Neural progenitor cell (in vitro differentiated cells): ENCODE data around the gene MGLL. TPM values are rescaled to one million over a fixed set of nuclear protein-coding genes. Genes with fewer than 3 reads are reported as not detected.

Source experiments
- DNase-seq: peaks from one replicate; pipeline ENCODE4 v3.0.0-alpha.2; 2016; ENCODE audit warnings: low spot score
- H2AFZ ChIP-seq: fragments of 200-600 bp; sonication (generic); replicated peaks from 2 replicates; pipeline ENCODE4 v1.6.1; 2016; ENCODE audit warnings: antibody characterized with exemption
- H3F3A ChIP-seq: fragments of 200-600 bp; sonication (generic); 2 replicates; pipeline ENCODE4 v1.6.1; 2016; ENCODE audit warnings: antibody characterized with exemption, low read depth
- H3K27ac ChIP-seq: fragments of 200-600 bp; sonication (generic); 2 replicates; pipeline ENCODE4 v1.5.1; 2016; ENCODE audit warnings: mild to moderate bottlenecking
- H3K27me3 ChIP-seq: fragments of 200-600 bp; sonication (generic); 2 replicates; pipeline ENCODE4 v1.6.1; 2016; ENCODE audit warnings: mild to moderate bottlenecking, moderate library complexity
- H3K36me3 ChIP-seq: fragments of 200-600 bp; sonication (generic); 2 replicates; pipeline ENCODE4 v1.5.1; 2016
- H3K4me1 ChIP-seq: fragments of 200-600 bp; sonication (generic); 2 replicates; pipeline ENCODE4 v1.6.1; 2016; ENCODE audit warnings: mixed run types
- H3K4me2 ChIP-seq: fragments of 200-600 bp; sonication (generic); 2 replicates; pipeline ENCODE4 v1.6.1; 2016
- H3K4me3 ChIP-seq: fragments of 200-600 bp; sonication (generic); 2 replicates; pipeline ENCODE4 v1.5.1; 2016
- H3K79me2 ChIP-seq: fragments of 200-600 bp; sonication (generic); 2 replicates; pipeline ENCODE4 v1.6.1; 2016; ENCODE audit warnings: low read depth
- H3K9ac ChIP-seq: fragments of 200-600 bp; sonication (generic); 2 replicates; pipeline ENCODE4 v1.6.1; 2016
- H3K9me3 ChIP-seq: fragments of 200-600 bp; sonication (generic); 2 replicates; pipeline ENCODE4 v1.5.1; 2016; ENCODE audit warnings: low read depth
- H4K20me1 ChIP-seq: fragments of 200-600 bp; sonication (generic); 2 replicates; pipeline ENCODE4 v1.6.1; 2016; ENCODE audit warnings: low read depth
- H3K27ac Mint-ChIP-seq: 3 replicates; pipeline ENCODE4 v1.8.0; 2021; ENCODE audit warnings: mixed read lengths
- H3K27me3 Mint-ChIP-seq: 2 replicates; pipeline ENCODE4 v1.8.0; 2022; ENCODE audit warnings: low read depth, mild to moderate bottlenecking, inconsistent platforms, moderate library complexity, mixed read lengths; ENCODE audit not compliant: insufficient read depth
- H3K36me3 Mint-ChIP-seq: 3 replicates; pipeline ENCODE4 v1.8.0; 2021; ENCODE audit warnings: mixed read lengths
- H3K4me1 Mint-ChIP-seq: 3 replicates; pipeline ENCODE4 v1.8.0; 2021; ENCODE audit warnings: mixed read lengths
- H3K4me3 Mint-ChIP-seq: 3 replicates; pipeline ENCODE4 v1.8.0; 2021; ENCODE audit warnings: mild to moderate bottlenecking, moderate library complexity, mixed read lengths
- H3K9me3 Mint-ChIP-seq: 3 replicates; pipeline ENCODE4 v1.8.0; 2020; ENCODE audit warnings: mixed read lengths
- EZH2 ChIP-seq: fragments of 200-600 bp; sonication (generic); IDR thresholded peaks from 2 replicates; pipeline ENCODE4 v1.6.1; 2017; ENCODE audit warnings: antibody characterized with exemption, mild to moderate bottlenecking, moderate library complexity
- EZH2phosphoT487 ChIP-seq: fragments of 200-600 bp; sonication (generic); IDR thresholded peaks from 2 replicates; pipeline ENCODE4 v1.6.1; 2017; ENCODE audit warnings: antibody characterized with exemption
- total RNA-seq: library from RNA; depleted of rRNA; stranded (reverse); fragments of >200 nt; gene quantifications from 2 replicates; pipeline ENCODE4 v1.2.3, GENCODE V29; 2015; ENCODE audit warnings: low replicate concordance
- TF ChIP-seq, protein P1 (sequence below): fragments of 200-600 bp; sonication (generic); IDR thresholded peaks from 2 replicates; pipeline ENCODE4 v1.5.1; 2017; ENCODE audit warnings: antibody characterized with exemption, mild to moderate bottlenecking

The MGLL gene
- total RNA-seq, 1 donor from 2014 or later = 0.15 TPM

DNA sequence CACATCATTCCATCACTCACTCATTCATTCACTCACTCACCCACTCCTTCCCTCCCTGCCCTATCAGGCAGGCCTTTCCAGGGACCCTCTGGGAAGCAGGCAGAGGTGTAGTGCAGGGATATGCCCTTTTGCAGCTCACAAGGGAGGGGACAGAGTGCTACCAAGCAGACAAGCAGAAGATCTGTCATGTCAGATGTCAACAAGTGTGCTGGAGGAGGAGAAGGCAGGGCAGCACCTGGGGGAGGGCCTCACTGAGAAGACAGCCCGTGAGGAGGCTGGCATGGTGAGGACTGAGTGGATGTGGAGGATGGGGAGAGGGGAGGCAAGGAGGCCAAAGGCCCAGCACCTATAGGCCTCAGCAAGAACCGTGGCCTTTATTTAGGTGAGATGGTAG lies 134.3 kb downstream of the MGLL start:
- TF ChIP-seq EZH2phosphoT487 = no peak
- TF ChIP-seq, protein P1, sequence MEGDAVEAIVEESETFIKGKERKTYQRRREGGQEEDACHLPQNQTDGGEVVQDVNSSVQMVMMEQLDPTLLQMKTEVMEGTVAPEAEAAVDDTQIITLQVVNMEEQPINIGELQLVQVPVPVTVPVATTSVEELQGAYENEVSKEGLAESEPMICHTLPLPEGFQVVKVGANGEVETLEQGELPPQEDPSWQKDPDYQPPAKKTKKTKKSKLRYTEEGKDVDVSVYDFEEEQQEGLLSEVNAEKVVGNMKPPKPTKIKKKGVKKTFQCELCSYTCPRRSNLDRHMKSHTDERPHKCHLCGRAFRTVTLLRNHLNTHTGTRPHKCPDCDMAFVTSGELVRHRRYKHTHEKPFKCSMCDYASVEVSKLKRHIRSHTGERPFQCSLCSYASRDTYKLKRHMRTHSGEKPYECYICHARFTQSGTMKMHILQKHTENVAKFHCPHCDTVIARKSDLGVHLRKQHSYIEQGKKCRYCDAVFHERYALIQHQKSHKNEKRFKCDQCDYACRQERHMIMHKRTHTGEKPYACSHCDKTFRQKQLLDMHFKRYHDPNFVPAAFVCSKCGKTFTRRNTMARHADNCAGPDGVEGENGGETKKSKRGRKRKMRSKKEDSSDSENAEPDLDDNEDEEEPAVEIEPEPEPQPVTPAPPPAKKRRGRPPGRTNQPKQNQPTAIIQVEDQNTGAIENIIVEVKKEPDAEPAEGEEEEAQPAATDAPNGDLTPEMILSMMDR = no peak
- TF ChIP-seq EZH2 = no peak
- H3K4me3 ChIP-seq = no peak overlapping the region
- H3K9me3 ChIP-seq = no peaks in the 10 kb centered on the region
- H3K9ac ChIP-seq = no peak overlapping the region
- Mint-ChIP-seq H3K36me3 (no peaks in the 10 kb centered on the region), H3K9me3 (no peaks in the 10 kb centered on the region), H3K27me3 (peaks cover 9% of the 10 kb centered on the region), H3K27ac (no peak overlapping the region), H3K4me3 (no peak overlapping the region), H3K4me1 (peaks cover 10% of the 10 kb centered on the region)
- H3K79me2 ChIP-seq = no peaks in the 10 kb centered on the region
- H3F3A ChIP-seq = peaks cover 16% of the 10 kb centered on the region
- no peak overlapping the region for H3K4me2 ChIP-seq
- no peak for DNase-seq
- no peaks in the 10 kb centered on the region for H4K20me1 ChIP-seq
- no peaks in the 10 kb centered on the region for H3K36me3 ChIP-seq
- no peak overlapping the region for H3K27ac ChIP-seq
- H2AFZ ChIP-seq = no peak overlapping the region
- H3K27me3 ChIP-seq = no peaks in the 10 kb centered on the region
- peaks cover 28% of the 10 kb centered on the region for H3K4me1 ChIP-seq

DNA sequence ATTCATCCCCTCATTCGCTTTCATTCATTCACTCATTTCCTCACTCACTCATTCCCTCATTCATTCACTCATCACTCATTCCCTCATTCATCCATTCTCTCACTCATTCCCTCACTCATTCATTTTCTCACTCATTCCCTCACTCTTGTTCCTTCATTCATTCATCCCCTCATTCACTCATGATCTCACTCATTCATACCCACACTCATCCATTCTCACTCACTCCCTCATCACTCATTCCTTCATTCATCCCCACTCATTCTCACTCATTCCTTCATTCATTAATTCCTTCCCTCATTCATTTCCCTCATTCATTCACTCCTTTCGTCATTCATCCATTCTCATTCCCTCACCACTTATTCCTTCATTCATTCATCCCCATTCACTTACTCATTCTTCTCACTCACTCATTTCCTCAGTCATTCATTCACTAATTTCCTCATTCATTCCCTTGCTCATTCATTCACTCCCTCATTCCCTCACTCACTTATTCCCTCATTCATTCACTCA lies 135.0 kb downstream of the MGLL start:
- TF ChIP-seq, protein P1 = no peak
- no peak for TF ChIP-seq EZH2
- TF ChIP-seq EZH2phosphoT487 = no peak
- Histone ChIP-seq H3K9me3 (no peaks in the 10 kb centered on the region), H3K4me3 (no peak overlapping the region), H3K79me2 (no peaks in the 10 kb centered on the region), H3K27me3 (no peaks in the 10 kb centered on the region), H3K4me2 (no peak overlapping the region), H3F3A (peaks cover 16% of the 10 kb centered on the region), H3K27ac (no peak overlapping the region), H4K20me1 (no peaks in the 10 kb centered on the region), H3K36me3 (no peaks in the 10 kb centered on the region), H3K9ac (no peak overlapping the region), H2AFZ (no peak overlapping the region), H3K4me1 (peaks cover 28% of the 10 kb centered on the region)
- Mint-ChIP-seq H3K27me3 (peaks cover 7% of the 10 kb centered on the region), H3K9me3 (no peaks in the 10 kb centered on the region), H3K4me1 (peaks cover 12% of the 10 kb centered on the region), H3K27ac (no peak overlapping the region), H3K4me3 (no peak overlapping the region), H3K36me3 (no peaks in the 10 kb centered on the region)
- no peak for DNase-seq

DNA sequence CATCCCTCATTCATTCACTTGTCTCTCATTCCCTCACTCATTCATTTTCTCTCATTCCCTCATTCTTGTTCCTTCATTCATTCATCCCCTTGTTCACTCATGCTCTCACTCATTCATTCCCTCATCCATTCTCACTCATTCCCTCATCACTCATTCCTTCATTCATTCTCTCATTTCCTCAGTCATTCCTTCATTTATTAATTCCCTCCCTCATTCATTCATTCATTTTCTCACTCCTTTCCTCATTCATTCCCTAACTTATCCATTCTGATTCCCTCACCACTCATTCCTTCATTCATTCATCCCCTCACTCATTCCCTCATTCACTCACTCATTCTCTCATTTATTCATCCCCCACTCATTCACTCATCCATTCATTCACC lies 135.8 kb downstream of the MGLL start:
- Mint-ChIP-seq H3K4me3 (no peak overlapping the region), H3K36me3 (no peaks in the 10 kb centered on the region), H3K27me3 (peaks cover 7% of the 10 kb centered on the region), H3K4me1 (peaks cover 12% of the 10 kb centered on the region), H3K27ac (no peak overlapping the region), H3K9me3 (no peaks in the 10 kb centered on the region)
- H3K4me2 ChIP-seq = no peak overlapping the region
- peaks cover 16% of the 10 kb centered on the region for H3F3A ChIP-seq
- no peak overlapping the region for H3K9ac ChIP-seq
- H3K27me3 ChIP-seq = no peaks in the 10 kb centered on the region
- no peak overlapping the region for H3K4me3 ChIP-seq
- peaks cover 28% of the 10 kb centered on the region for H3K4me1 ChIP-seq
- no peak overlapping the region for H3K27ac ChIP-seq
- DNase-seq = no peak
- H3K36me3 ChIP-seq = no peaks in the 10 kb centered on the region
- H3K9me3 ChIP-seq = no peaks in the 10 kb centered on the region
- no peaks in the 10 kb centered on the region for H4K20me1 ChIP-seq
- H3K79me2 ChIP-seq = no peaks in the 10 kb centered on the region
- no peak overlapping the region for H2AFZ ChIP-seq
- TF ChIP-seq EZH2 (no peak), EZH2phosphoT487 (no peak)
- TF ChIP-seq, protein P1 = no peak
